CD4-positive, alpha-beta memory T cell (primary cell): Measurements from ENCODE around the gene CDCA7. TPM values are rescaled to one million over a fixed set of nuclear protein-coding genes. Genes with fewer than 3 reads are reported as not detected.
A peak's percentile ranks its signal among the peaks of the same experiment; 100 is the strongest.
"Not testable (repeated sequence)": the region's sequence is repeated elsewhere in the genome, so short reads cannot be mapped to it uniquely, and the experiment has no call there.

Source experiments
- CTCF ChIA-PET: fragments of 350-600 bp; sonication (Branson Sonifier 250); formaldehyde crosslinking; loops from one replicate; lab custom pipeline; 2021; ENCODE audit warnings: inconsistent platforms; ENCODE audit not compliant: partially characterized antibody; lab: Charles Lee
- POLR2A ChIA-PET: fragments of 350-600 bp; sonication (Branson Sonifier 250); formaldehyde crosslinking; loops from one replicate; lab custom pipeline; 2021; ENCODE audit not compliant: partially characterized antibody; lab: Charles Lee
- DNase-seq, 5 donors: peaks; one replicate each; pipeline versions ENCODE4 v3.0.0 to v3.0.0-alpha.2; 2020 to 2022; ENCODE audit warnings: mixed read lengths in 1 of 5
- H3K27ac ChIP-seq: one replicate; pipeline ENCODE4 v1.7.0; 2013; ENCODE audit warnings: low read depth, low read length
- H3K27me3 ChIP-seq: 2 replicates; pipeline ENCODE4 v1.7.0; 2013; ENCODE audit warnings: mild to moderate bottlenecking, low read length, moderate library complexity; ENCODE audit not compliant: insufficient read depth
- H3K36me3 ChIP-seq: 2 replicates; pipeline ENCODE4 v1.7.0; 2013; ENCODE audit warnings: mild to moderate bottlenecking, low read length, moderate library complexity; ENCODE audit not compliant: insufficient read depth
- H3K4me1 ChIP-seq: 2 replicates; pipeline ENCODE4 v1.7.0; 2013; ENCODE audit warnings: mild to moderate bottlenecking, low read length, moderate library complexity; ENCODE audit not compliant: insufficient read depth
- H3K4me3 ChIP-seq, 2 donors: one replicate each; pipeline ENCODE4 v1.7.0; 2013; ENCODE audit warnings: low read length in 2 of 2, mild to moderate bottlenecking in 1 of 2
- H3K9me3 ChIP-seq, 2 donors: one replicate each; pipeline ENCODE4 v1.7.0; 2013; ENCODE audit warnings: low read length in 2 of 2, control low read depth in 1 of 2; ENCODE audit not compliant: control insufficient read depth in 1 of 2
- H3K27ac Mint-ChIP-seq, 7 donors: one replicate each; pipeline ENCODE4 v1.8.0; 2020 to 2021; ENCODE audit warnings: mixed read lengths in 7 of 7, mild to moderate bottlenecking in 6 of 7, inconsistent platforms in 3 of 7, moderate library complexity in 3 of 7
- H3K27me3 Mint-ChIP-seq, 2 donors: one replicate each; pipeline ENCODE4 v1.8.0; 2020 to 2021; ENCODE audit warnings: mixed read lengths in 2 of 2
- H3K36me3 Mint-ChIP-seq, 2 donors: one replicate each; pipeline ENCODE4 v1.8.0; 2020 to 2021; ENCODE audit warnings: mixed read lengths in 2 of 2, inconsistent platforms in 1 of 2, mild to moderate bottlenecking in 1 of 2
- H3K4me1 Mint-ChIP-seq, 4 donors: one replicate each; pipeline ENCODE4 v1.8.0; 2020 to 2021; ENCODE audit warnings: mixed read lengths in 4 of 4, mild to moderate bottlenecking in 1 of 4
- H3K4me3 Mint-ChIP-seq, 8 donors: one replicate each; pipeline ENCODE4 v1.8.0; 2020 to 2021; ENCODE audit warnings: mixed read lengths in 8 of 8, mild to moderate bottlenecking in 7 of 8, moderate library complexity in 6 of 8, inconsistent platforms in 3 of 8
- H3K9me3 Mint-ChIP-seq, 8 donors: one replicate each; pipeline ENCODE4 v1.8.0; 2020 to 2021; ENCODE audit warnings: mixed read lengths in 8 of 8, mild to moderate bottlenecking in 5 of 8, inconsistent platforms in 3 of 8, moderate library complexity in 1 of 8
- intact Hi-C: fragments of 100-400 bp; cut with micrococcal nuclease; formaldehyde crosslinking; loops from one replicate; pipeline ENCODE4 v1.15.1; 2023
- polyA plus RNA-seq, 2 donors: library from polyadenylated mRNA; unstranded; fragments of 300-500 nt; fragmentation: Illumina TruSeq; gene quantifications; one replicate each; pipeline ENCODE4 v1.2.3, GENCODE V29; 2021
- total RNA-seq, 2 experiments: library from RNA; stranded (reverse); gene quantifications; one replicate each; pipeline ENCODE4 v1.2.3, GENCODE V29; 2021

CDCA7 gene
- total and polyA plus RNA-seq, 4 experiments from 2014 or later = 2.0 to 3.9 (median 2.5) TPM

DNA sequence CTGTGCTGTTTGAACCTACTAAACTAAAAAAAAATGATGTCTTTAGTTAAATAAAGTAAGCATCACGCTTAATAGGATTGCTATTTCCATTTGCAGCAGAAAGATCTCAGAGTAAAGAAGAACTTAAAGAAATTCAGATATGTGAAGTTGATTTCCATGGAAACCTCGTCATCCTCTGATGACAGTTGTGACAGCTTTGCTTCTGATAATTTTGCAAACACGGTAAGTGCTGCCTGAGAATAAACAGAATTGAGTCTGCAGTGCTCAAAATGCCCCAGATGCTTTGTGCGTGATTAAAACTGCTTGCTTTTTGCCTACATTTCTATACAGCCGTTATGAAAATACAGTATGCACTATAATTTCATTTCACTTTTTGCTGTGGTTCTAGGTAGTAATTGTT, 3.9 kb downstream of the CDCA7 start:
- Mint-ChIP-seq H3K27me3 (peaks cover 11 to 16% of the 10 kb centered on the region in 2 donors), H3K9me3 (no peaks in the 10 kb centered on the region), H3K36me3 (peaks cover 0 to 1% of the 10 kb centered on the region in 2 donors), H3K4me3 (peak overlapping the region in 3 of 8 donors; percentile 11 to 29 (median 21)), H3K27ac (peak overlapping the region in 1 of 7 donors; percentile 4), H3K4me1 (peaks cover 17 to 23% (median 19%) of the 10 kb centered on the region in 4 donors)
- ChIA-PET POLR2A (no interaction called here), CTCF (interaction anchor here (1.6 kb wide), 1 partner anchor 11 kb away, joined by 3 read pairs; no protein-coding TSS in a partner anchor)
- intact Hi-C loops = no loop called here
- Histone ChIP-seq H3K4me1 (peaks cover 14% of the 10 kb centered on the region), H3K4me3 (no peak overlapping the region), H3K9me3 (no peaks in the 10 kb centered on the region), H3K27ac (no peak overlapping the region), H3K27me3 (no peaks in the 10 kb centered on the region), H3K36me3 (no peaks in the 10 kb centered on the region)
- no peak for DNase-seq

DNA sequence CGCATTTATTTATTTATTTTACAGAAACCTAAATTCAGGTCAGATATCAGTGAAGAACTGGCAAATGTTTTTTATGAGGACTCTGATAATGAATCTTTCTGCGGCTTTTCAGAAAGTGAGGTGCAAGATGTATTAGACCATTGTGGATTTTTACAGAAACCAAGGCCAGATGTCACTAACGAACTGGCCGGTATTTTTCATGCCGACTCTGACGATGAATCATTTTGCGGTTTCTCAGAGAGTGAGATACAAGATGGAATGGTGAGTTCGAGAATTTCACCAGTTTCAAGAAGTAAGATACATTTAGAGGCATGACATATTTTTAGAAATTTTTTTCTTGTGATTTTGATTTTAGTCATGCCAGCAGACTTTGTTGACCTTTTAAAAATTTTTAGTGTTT, 4.6 kb downstream of the CDCA7 start:
- no peaks in the 10 kb centered on the region for H3K27me3 ChIP-seq
- intact Hi-C loops = no loop called here
- H3K4me3 ChIP-seq = no peak overlapping the region
- no peak for DNase-seq
- H3K4me1 ChIP-seq = peaks cover 8% of the 10 kb centered on the region
- peaks cover 0 to 1% of the 10 kb centered on the region in 2 donors for H3K36me3 Mint-ChIP-seq
- H3K27me3 Mint-ChIP-seq = peaks cover 7 to 11% of the 10 kb centered on the region in 2 donors
- POLR2A ChIA-PET = no interaction called here
- no peaks in the 10 kb centered on the region for H3K36me3 ChIP-seq
- CTCF ChIA-PET = interaction anchor here (1.6 kb wide), 1 partner anchor 11 kb away, joined by 3 read pairs; no protein-coding TSS in a partner anchor
- no peaks in the 10 kb centered on the region for H3K9me3 Mint-ChIP-seq
- peak overlapping the region in 2 of 7 donors; percentile 4 to 47 for H3K27ac Mint-ChIP-seq
- peaks cover 10 to 19% (median 13%) of the 10 kb centered on the region in 4 donors for H3K4me1 Mint-ChIP-seq
- H3K4me3 Mint-ChIP-seq = peak overlapping the region in 3 of 8 donors; percentile 13 to 61 (median 39)
- no peaks in the 10 kb centered on the region for H3K9me3 ChIP-seq
- no peak overlapping the region for H3K27ac ChIP-seq

DNA sequence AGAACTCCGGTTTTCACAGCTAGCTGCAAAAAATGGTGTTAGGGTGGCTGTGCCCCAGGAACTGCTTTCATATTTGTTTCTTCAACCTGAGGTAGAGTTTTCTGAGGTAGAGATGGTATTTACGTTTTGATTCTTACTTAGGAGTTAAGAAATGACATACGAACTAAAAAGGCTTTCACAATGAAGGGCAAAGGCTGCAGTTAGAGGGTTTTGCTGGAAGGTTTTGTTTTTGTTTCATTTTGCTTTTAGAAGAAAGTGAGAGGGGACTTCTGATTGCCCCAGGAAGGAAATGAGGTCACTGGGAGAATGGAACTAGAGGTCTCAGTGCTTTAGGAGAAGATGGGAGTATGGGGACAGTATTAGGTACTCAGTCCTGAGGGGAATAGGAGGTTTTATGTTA, 15.5 kb downstream of the CDCA7 start:
- no peak overlapping the region for H3K4me3 ChIP-seq

DNA sequence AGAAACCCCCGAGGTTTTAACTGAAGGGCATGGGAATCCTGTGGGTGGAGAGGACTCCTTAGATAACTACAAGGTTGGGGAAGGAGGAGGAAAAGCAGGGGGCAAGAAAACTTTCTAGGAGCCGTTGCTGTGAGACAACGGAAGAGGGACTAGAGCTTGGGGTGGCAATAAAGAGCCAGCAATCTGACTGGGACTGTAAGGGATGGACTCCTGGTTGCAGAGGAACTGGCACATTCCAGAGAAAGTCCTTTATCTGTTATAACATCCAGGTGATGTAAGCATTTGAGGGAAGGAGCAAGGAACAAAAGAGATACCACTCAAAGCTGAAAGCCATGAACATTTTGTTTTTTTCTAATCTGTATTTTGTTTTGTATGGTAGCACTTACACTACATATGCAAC, 16.4 kb downstream of the CDCA7 start:
- Mint-ChIP-seq H3K27me3 (no peaks in the 10 kb centered on the region), H3K4me3 (no peak overlapping the region), H3K27ac (peak overlapping the region in 2 of 7 donors; percentile 15 to 30), H3K9me3 (no peaks in the 10 kb centered on the region), H3K4me1 (peaks cover 6 to 12% (median 10%) of the 10 kb centered on the region in 4 donors), H3K36me3 (no peaks in the 10 kb centered on the region)
- ChIA-PET POLR2A (no interaction called here), CTCF (no interaction called here)
- intact Hi-C loops = no loop called here
- DNase-seq = no peak
- Histone ChIP-seq H3K27me3 (no peaks in the 10 kb centered on the region), H3K27ac (no peak overlapping the region), H3K9me3 (no peaks in the 10 kb centered on the region), H3K4me1 (peaks cover 16% of the 10 kb centered on the region), H3K4me3 (no peak overlapping the region), H3K36me3 (no peaks in the 10 kb centered on the region)

More for the DNA sequence above, 15.5 kb downstream of the CDCA7 start:
- intact Hi-C loops = no loop called here
- CTCF ChIA-PET = interaction anchor here (1.3 kb wide), 1 partner anchor 11 kb away, joined by 3 read pairs; no protein-coding TSS in a partner anchor
- H3K4me1 Mint-ChIP-seq = peaks cover 6 to 12% (median 10%) of the 10 kb centered on the region in 4 donors
- no peaks in the 10 kb centered on the region for H3K36me3 Mint-ChIP-seq
- Histone ChIP-seq H3K36me3 (no peaks in the 10 kb centered on the region), H3K27ac (no peak overlapping the region), H3K9me3 (no peaks in the 10 kb centered on the region), H3K27me3 (no peaks in the 10 kb centered on the region), H3K4me1 (peaks cover 16% of the 10 kb centered on the region)
- no peaks in the 10 kb centered on the region for H3K9me3 Mint-ChIP-seq
- H3K27me3 Mint-ChIP-seq = no peaks in the 10 kb centered on the region
- peak overlapping the region in 6 of 8 donors; percentile 0 to 48 (median 12) for H3K4me3 Mint-ChIP-seq
- DNase-seq = no peak
- POLR2A ChIA-PET = interaction anchor here (0.6 kb wide), 1 partner anchor 43 kb away, joined by 3 read pairs; no protein-coding TSS in a partner anchor
- peak overlapping the region in 6 of 7 donors; percentile 5 to 82 (median 44) for H3K27ac Mint-ChIP-seq

DNA sequence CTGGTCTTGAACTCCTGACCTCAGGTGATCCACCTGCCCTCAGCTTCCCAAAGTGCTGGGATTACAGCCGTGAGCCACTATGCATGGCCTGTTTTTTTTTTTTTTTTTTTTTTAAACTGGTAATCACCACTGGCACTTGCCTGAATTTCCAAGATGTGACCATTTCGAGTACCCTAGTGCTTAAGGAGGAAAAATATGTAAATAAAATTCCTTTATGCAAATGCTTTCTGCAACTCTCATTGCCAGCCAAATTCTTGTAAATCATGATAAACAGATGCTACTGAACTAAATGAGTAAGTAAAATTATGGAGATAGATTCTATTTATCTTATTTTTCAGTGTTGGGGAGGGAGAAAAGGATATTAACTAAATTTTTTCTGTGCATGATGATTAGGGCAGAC, 18.6 kb downstream of the CDCA7 start:
- H3K27me3 Mint-ChIP-seq = no peaks in the 10 kb centered on the region
- CTCF ChIA-PET = no interaction called here
- intact Hi-C loops = no loop called here

DNA sequence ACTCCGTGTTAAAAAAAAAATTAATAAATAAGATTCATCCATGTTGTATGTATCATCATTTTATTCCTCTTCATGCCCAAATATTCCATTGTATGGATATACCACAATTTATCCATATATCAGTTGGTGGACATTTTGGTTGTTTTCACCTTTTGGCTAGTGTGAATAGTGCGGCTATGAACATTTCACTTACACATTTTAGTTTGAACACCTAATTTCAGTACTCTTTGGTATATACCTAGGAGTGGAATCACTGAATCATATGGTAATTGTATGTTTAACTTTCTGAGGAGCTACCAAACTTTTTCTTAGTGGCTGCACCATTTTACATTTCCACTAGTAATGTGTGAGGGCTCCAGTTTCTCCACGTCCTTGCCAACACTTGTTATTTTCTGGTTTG, 20.0 kb downstream of the CDCA7 start:
- H3K27me3 ChIP-seq = no peaks in the 10 kb centered on the region
- no peak overlapping the region for H3K4me3 Mint-ChIP-seq
- H3K4me1 Mint-ChIP-seq = peaks cover 6 to 12% (median 10%) of the 10 kb centered on the region in 4 donors
- peaks cover 12% of the 10 kb centered on the region for H3K4me1 ChIP-seq
- no peaks in the 10 kb centered on the region for H3K27me3 Mint-ChIP-seq
- no peak for DNase-seq
- H3K9me3 ChIP-seq = no peaks in the 10 kb centered on the region
- H3K36me3 Mint-ChIP-seq = no peaks in the 10 kb centered on the region
- intact Hi-C loops = no loop called here
- no peak overlapping the region for H3K4me3 ChIP-seq
- ChIA-PET CTCF (interaction anchor here (1.4 kb wide), 1 partner anchor 25 kb away, joined by 3 read pairs; no protein-coding TSS in a partner anchor), POLR2A (no interaction called here)
- H3K36me3 ChIP-seq = no peaks in the 10 kb centered on the region
- no peak overlapping the region for H3K27ac ChIP-seq
- H3K9me3 Mint-ChIP-seq = no peaks in the 10 kb centered on the region
- no peak overlapping the region for H3K27ac Mint-ChIP-seq

More for the DNA sequence above, 18.6 kb downstream of the CDCA7 start:
- H3K36me3 Mint-ChIP-seq = no peaks in the 10 kb centered on the region
- H3K27me3 ChIP-seq = no peaks in the 10 kb centered on the region
- H3K4me1 ChIP-seq = peaks cover 16% of the 10 kb centered on the region
- H3K4me3 Mint-ChIP-seq = no peak overlapping the region
- POLR2A ChIA-PET = no interaction called here
- H3K27ac Mint-ChIP-seq = no peak overlapping the region
- H3K4me1 Mint-ChIP-seq = peaks cover 6 to 12% (median 10%) of the 10 kb centered on the region in 4 donors
- H3K36me3 ChIP-seq = no peaks in the 10 kb centered on the region
- H3K9me3 ChIP-seq = no peaks in the 10 kb centered on the region
- H3K27ac ChIP-seq = no peak overlapping the region
- DNase-seq = no peak
- no peaks in the 10 kb centered on the region for H3K9me3 Mint-ChIP-seq
- no peak overlapping the region for H3K4me3 ChIP-seq

DNA sequence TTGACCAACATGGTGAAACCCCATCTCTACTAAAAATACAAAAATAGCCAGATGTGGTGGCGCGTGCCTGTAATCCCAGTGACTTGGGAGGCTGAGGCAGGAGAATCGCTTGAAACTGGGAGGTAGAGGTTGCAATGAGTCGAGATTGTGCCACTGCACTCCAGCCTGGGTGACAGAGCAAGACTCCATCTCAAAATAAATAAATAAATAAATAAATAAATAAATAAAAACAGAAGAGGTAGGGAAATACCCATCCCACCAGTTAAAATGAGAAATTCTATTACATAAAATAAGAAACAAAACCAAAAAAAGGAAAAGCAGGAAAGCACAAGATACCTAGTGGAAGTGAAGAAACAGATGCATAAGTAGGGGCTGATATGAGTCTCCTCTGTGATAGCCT, 30.9 kb downstream of the CDCA7 start:
- H3K36me3 Mint-ChIP-seq, H3K9me3 ChIP-seq, H3K36me3 ChIP-seq, H3K9me3 Mint-ChIP-seq, H3K27me3 Mint-ChIP-seq, H3K4me3 Mint-ChIP-seq, POLR2A ChIA-PET, H3K27me3 ChIP-seq, H3K4me1 Mint-ChIP-seq, H3K27ac ChIP-seq, H3K4me1 ChIP-seq, H3K27ac Mint-ChIP-seq, DNase-seq, H3K4me3 ChIP-seq, intact Hi-C loops: not testable (repeated sequence)
- CTCF ChIA-PET = interaction anchor here (2.8 kb wide), 1 partner anchor 17 kb away, joined by 11 read pairs; no protein-coding TSS in a partner anchor
